HG03060 (cell line): ENCODE data around the gene DHX9.
"Not testable (repeated sequence)": the region's sequence is repeated elsewhere in the genome, so short reads cannot be mapped to it uniquely, and the experiment has no call there.

Source experiments
- ATAC-seq: cut with Tn5 transposase; IDR thresholded peaks from one replicate; pipeline ENCODE4 v1.9.1; 2021; ENCODE audit warnings: low read depth, moderate number of reproducible peaks; ENCODE audit not compliant: unreplicated experiment

The DHX9 gene

DNA sequence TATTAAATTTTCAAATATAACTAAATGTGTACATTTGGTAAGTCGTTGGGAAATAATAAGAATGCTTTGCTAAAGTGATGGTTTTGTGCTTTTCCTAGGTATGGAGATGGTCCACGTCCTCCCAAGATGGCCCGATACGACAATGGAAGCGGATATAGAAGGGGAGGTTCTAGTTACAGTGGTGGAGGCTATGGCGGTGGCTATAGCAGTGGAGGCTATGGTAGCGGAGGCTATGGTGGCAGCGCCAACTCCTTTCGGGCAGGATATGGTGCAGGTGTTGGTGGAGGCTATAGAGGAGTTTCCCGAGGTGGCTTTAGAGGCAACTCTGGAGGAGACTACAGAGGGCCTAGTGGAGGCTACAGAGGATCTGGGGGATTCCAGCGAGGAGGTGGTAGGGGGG lies 47.8 kb downstream of the DHX9 start:
- no peak for ATAC-seq

DNA sequence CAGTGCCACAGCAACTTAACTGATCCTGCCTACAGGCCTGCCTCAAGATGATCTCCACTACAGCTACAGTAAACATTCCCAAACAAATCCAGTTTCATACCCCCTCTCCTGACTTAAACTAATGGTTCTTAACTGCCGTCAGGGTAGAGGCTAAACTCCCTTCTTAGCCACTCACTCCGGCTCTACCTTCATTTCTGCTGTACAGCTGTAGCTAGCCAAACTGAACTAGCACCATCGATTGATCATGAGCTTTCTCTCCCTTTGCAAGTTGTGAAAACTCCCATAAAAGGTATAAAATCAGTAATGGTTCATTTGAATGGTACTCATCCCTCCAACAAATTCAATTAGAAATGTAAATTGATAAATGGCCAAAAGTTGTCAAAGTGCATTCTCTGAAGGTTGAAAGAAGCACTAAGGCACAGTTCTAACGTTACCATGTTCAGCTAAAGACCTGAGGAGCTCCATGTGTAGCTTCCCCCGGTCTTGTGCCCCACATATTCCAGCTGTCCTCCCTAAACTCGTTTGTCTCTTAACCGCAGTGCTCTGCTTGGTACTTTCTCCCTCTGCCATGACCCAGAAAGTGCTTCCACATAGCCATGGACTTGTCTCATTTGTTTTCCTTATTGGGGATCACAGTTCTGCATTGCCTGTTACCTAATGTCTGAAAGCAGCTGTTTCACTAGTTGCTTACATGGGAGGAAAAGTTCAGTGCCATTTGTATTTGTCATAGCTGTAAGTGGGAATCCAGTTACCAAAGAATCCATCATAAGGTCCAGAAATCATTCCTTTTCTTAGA lies 49.8 kb downstream of the DHX9 start:
- ATAC-seq: no peak

DNA sequence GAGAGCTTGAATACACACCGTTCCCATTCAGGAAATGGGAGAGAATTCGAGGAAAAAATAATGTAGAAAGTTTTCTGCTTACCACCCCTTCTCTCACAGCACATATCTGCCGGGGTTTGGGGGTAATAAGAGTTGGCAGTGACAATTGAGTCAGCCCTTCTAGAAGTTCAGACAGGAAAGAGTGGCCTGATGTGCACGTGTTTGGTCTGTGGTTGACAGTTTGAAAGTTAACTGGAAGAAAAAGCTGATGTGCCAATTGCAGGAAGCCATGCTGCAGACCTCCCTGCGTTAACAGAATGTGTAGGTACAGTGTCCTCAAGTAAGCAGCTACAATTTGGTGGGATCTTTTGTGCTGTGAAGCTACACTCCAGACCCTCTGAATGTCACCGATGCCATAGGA lies 50.9 kb downstream of the DHX9 start:
- no peak for ATAC-seq

DNA sequence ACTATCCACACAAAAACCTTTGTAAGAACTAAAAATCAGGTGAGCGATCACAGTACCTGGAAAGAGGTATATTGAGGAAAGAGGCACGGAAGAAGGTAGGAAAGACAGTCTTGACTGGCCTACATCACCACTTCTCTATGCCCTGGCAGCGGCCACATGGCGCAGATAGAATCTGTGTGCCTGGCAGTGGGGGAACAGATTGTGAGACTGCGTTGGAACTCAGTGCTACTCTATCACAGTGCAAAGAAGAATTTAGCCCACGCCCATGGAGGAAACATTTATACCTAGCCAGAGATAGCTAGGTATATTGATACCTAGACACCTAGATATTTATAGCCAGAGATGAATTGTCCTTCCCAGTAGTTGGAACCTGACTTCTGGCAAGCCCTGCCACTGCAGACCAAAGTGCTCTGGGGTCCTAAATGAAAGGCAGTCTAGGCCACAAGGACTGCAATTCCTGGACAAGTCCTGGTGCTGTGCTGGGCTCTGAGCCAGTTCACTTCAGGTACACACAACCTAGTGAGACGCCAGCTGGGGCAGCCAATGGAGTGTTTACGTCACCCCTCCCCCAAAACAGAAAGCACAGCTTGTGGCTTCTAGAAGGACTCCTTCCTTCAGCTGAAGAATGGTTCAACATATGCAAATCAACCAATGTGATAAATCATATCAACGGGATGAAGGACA lies 51.9 kb downstream of the DHX9 start:
- ATAC-seq: no peak

DNA sequence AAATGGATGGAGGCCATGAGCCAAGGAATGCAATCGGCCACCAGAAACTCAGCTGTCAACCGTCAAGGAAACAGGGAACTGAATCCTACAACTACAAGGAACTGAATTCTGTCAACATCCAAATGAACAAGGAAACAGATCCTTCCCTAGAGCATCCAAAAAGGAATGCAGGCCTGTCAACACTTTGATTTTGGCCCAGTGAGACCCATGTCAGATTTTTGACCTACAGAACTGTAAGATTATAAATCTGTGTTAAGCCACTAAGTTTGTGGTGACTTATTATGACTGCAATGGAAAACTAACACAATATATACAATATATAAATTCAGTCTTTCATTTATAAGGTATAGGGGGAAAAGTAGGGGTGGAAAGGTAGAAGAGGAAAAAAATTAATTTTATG lies 58.5 kb downstream of the DHX9 start:
- no peak for ATAC-seq

DNA sequence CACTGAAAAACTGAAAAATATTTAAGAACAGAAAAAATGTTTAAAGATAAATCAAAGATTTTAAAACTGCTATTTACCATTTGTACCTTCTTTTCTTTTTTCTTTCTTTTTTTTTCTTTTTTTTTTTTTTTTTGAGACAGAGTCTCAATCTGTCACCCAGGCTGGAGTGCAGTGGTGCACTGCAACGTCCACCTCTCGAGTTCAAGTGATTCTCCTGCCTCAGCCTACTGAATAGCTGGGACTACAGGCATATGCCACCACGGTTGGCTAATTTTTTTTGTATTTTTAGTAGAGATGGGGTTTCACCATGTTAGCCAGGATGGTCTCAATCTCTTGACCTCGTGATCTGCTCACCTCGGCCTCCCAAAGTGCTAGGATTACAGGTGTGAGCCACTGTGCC lies 62.8 kb downstream of the DHX9 start:
- not testable (repeated sequence) for ATAC-seq

DNA sequence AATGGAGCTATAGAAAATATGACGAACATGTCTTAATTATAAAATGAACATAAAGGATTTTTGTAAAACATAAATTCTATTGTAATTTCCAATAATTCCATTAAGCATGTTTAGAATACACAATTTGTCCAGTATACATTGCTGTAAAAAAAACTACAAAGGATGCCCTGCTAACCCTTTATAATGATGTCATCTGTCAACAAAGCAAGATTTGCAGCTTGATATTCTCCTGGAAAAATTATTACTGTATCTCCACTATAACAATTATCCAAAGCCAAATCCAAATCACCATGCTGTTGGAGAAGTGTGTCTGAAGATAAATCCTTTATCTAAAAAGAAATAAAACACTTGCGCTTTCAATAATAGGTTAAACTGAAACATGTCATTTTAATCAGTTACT lies 66.2 kb downstream of the DHX9 start:
- no peak for ATAC-seq

DNA sequence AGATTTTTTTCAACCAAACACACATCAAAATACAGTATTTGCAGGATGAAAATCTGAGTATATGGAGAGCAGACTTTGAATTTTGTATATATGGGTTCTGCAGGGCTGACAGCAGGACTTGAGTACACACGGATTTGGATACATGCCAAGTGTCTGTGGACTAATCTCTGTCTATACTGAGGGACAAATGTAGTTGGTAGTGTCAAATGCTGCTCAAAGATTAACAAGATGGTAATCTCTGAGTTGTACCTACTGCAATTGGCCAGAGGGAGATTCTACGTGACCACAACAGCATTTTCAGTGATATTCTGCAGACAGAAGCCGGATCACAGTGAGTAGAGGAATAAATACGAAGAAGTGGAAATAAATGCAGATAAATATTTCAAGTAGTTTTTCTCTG lies 70.4 kb downstream of the DHX9 start:
- ATAC-seq: no peak

DNA sequence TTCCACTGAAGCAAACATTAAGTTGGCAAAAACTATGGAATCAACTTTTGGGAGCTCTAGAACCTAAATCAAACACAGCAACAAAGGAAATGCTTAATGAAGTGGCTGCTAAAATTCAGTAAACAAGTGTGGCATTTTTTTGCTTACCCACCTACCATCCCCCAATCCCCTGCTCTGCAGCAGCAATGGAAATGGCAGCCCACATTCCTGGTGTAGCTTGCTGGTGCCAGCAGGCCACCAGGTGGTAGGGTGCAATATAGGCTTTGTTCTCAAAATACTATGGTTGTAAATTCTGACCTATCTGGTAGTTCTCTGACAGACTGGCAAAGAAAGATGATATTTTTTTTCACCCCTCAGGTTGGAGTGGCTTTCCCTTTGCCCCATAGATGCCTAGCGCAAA lies 71.0 kb downstream of the DHX9 start:
- no peak for ATAC-seq

DNA sequence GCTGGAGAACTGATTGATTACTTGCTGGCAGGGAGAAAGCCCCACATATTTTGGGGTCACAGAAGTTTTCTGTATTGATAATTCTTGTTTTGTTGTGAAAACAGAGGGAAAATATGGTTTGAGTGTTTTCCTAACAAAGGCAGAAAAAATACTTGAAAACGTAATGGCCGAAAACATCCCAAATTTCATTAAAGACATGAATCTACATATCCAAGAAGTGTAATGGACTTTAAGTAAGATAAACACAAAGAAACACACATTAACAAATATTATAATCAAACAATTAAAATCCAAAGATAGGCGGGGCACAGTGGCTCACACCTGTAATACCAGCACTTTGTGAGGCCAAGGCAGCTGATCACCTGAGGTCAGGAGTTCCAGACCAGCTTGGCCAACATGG lies 74.3 kb downstream of the DHX9 start:
- no peak for ATAC-seq

DNA sequence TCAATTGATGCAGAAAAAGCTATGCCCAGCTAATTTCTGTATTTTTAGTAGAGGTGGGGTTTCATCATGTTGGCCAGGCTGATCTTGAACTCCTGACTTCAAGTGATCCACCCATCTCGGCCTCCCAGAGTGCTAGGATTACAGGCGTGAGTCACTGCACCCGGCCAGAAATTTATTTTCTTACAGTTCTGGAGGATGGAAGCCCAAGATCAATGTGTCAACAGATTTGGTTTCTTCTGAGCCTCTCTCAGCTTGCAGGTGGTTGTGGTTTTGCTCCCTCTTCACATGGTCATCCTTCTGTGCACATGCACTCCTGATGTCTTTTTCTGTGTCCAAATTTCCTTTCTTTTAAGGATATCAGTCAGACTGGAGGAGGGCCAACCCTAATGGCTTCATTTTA lies 78.2 kb downstream of the DHX9 start:
- ATAC-seq: no peak

DNA sequence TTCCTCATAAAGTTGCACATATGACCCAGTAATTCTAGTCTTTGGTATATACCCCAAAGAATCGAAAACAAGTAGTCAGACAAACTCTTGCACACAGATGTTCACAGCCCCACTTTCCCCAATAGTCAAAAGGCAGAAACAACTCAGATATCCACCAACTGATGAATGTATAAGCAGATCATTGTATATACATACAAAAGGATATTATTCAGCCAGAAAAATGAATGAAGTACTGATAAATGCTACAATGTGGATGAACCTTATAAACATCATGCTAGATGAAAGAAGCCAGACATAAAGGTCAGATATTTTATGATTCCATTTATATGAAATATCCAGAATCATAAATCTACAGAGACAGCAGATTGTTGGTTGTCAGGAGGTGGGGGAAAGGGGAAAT lies 86.5 kb downstream of the DHX9 start:
- ATAC-seq: no peak

DNA sequence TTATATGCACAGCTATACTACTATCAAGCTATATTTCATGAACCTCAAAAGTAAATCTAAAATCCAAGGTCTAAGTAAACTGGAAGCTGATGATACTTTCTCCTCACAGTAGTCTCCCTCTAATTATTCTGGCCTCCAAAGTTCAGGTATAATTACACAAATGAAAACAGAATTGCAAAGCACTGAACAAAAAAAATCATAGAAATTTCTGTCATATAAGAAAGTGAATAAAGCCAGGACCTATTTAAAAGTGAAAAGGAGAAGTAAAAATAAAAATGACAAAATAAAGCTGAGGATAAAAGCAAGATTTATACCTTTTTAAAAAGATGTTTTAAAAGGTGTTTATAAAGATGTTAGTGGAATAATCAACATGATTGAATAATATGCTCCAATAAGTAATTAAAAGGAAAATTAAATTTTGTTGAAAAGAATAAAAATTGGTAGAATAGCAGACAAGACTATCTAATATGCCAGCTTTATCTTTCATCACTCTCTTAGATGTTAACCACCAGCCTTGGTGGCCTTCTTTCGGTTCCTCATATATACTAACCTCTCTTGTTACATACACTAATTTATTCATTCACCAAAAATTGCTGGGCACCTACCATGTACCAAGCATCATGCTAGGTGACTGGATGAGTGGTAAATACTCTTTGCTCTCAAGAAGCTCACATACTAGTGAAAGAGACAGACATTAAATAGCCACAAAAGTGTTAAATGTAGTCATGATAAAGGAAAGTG lies 88.7 kb downstream of the DHX9 start:
- ATAC-seq: no peak

DNA sequence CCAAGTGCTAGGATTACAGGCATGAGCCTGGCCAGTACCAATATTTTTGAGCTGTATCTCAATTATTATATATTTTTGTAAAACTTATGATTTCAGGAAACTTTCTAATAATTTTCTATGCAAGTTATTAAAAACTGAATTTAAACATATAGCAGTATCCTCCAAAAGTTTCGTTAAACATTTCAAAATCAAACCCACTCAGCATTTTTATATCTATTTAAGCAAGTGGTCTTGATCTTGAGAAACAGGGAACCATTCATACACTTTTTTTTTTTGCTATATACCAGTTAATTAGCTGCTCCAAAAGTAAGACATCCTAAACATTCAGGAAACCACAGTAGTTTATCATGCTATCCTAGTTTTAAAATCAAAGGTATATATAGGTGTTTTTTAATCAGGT lies 91.8 kb downstream of the DHX9 start:
- no peak for ATAC-seq

DNA sequence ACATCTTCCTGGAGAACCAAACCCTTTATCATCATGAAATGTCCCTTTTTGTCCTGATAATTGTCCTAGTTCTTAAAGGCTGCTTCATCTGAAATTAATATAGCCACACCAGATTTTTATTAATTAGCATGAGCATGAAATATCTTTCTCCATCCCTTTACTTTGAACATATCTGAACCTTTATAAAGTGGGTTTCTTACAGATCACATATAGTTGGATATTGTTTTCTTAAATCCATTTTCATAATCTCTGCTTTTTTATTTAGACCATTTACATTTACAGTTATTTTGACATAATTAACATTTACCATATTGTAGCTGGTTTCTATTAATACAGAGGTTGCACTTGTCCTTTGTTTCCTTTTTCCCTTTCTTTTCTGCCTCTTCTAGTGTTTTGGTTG lies 96.6 kb downstream of the DHX9 start:
- ATAC-seq: no peak
